ENCODE data around the gene MACROD2. TPM values are rescaled to one million over a fixed set of nuclear protein-coding genes. Genes with fewer than 3 reads are reported as not detected.

The MACROD2 gene
- total RNA-seq, 1 experiment from 2014 or later, result 3.7 TPM

DNA sequence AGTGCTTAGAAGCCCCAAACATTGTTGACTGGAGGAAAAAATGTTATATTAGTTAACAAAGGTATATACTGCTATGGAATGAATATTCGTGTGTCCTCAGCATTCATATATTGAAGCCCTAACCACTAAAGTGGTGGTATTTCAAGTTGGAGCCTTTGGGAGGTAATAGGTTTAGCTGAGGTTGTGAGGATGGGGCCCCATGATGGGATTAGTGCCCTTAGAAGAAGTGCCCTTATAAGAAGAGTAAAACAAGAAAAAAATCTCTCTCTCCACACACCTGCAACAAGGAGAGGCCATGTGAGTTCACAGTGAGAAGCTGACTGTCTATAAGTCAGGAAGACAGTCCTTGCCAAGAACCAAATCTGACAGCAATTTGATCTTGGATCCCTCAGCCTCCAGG, 1103.8 kb downstream of the MACROD2 start (continued):
- TF ChIP-seq, protein P1, sequence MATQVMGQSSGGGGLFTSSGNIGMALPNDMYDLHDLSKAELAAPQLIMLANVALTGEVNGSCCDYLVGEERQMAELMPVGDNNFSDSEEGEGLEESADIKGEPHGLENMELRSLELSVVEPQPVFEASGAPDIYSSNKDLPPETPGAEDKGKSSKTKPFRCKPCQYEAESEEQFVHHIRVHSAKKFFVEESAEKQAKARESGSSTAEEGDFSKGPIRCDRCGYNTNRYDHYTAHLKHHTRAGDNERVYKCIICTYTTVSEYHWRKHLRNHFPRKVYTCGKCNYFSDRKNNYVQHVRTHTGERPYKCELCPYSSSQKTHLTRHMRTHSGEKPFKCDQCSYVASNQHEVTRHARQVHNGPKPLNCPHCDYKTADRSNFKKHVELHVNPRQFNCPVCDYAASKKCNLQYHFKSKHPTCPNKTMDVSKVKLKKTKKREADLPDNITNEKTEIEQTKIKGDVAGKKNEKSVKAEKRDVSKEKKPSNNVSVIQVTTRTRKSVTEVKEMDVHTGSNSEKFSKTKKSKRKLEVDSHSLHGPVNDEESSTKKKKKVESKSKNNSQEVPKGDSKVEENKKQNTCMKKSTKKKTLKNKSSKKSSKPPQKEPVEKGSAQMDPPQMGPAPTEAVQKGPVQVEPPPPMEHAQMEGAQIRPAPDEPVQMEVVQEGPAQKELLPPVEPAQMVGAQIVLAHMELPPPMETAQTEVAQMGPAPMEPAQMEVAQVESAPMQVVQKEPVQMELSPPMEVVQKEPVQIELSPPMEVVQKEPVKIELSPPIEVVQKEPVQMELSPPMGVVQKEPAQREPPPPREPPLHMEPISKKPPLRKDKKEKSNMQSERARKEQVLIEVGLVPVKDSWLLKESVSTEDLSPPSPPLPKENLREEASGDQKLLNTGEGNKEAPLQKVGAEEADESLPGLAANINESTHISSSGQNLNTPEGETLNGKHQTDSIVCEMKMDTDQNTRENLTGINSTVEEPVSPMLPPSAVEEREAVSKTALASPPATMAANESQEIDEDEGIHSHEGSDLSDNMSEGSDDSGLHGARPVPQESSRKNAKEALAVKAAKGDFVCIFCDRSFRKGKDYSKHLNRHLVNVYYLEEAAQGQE (IDR thresholded peaks at IDR 0.05; ENCODE audit: low read depth), result no peak
- TF ChIP-seq POLR2A (IDR thresholded peaks at IDR 0.05; ENCODE audit: borderline replicate concordance, extremely low read depth, insufficient read depth, insufficient read length), result no peak
- no peak for TF ChIP-seq EZH2phosphoT487 (IDR thresholded peaks at IDR 0.05; ENCODE audit: borderline replicate concordance)
- TF ChIP-seq TCF7L2 (IDR thresholded peaks at IDR 0.05; ENCODE audit: borderline replicate concordance, extremely low read depth, insufficient read depth, insufficient read length), result no peak

DNA sequence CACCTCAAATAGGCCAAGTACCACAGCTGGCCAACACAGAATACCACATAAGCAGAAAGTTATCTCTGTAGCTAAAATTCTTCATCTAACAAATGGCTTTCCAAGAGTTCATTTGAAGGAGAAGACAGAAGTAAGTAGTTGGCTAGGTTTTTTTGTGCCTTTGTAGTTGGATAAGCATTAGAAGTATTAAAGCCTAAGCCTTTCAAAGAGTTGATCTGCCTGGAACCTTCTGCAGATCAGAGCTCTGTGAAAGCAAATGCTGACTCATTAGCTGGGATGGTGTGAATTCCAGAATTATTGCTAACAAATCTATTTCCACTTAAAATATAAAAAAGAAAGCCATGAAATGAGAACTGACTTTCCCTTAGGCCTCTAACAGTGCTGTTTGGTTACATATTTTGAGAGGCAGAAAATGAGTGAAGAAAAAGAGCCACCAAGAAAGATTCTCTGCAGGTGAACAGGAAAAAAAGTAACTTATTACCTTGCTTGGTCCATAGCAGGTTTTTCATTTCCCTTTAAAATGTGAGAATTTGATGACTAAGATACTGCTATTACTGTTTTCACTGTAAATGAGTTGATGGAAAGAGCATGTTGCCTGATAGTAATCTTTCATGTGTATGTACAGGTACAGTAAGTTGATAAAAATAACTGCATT, 1105.3 kb downstream of the MACROD2 start:
- Histone ChIP-seq H3K27ac (ENCODE audit: low read depth, low read length) (no peak overlapping the region), H3K9ac (ENCODE audit: low read length) (no peak overlapping the region), H3K79me2 (ENCODE audit: insufficient read depth, low read length) (no peaks in the 10 kb centered on the region), H3K9me2 (ENCODE audit: insufficient read depth) (no peaks in the 10 kb centered on the region), H4K20me1 (ENCODE audit: insufficient read depth) (no peaks in the 10 kb centered on the region), H3K27me3 (ENCODE audit: insufficient read depth, low read length) (no peaks in the 10 kb centered on the region), H3K9me3 (ENCODE audit: control insufficient read depth in 1 of 2, insufficient read depth in 1 of 2, low read depth in 1 of 2, low read length in 2 of 2) (no peaks in the 10 kb centered on the region; a peak in 1 of 4 replicates), H3K4me2 (ENCODE audit: low read length) (no peak overlapping the region), H3K4me3 (replicated peaks in 1 of 2; ENCODE audit: low read depth in 1 of 2, low read length in 2 of 2) (no peak overlapping the region), H2AFZ (ENCODE audit: low read depth, low read length, poor library complexity, severe bottlenecking) (no peak overlapping the region), H3K4me1 (ENCODE audit: control insufficient read depth in 1 of 2, insufficient read depth in 2 of 2, low read length in 2 of 2) (no peaks in the 10 kb centered on the region), H3K36me3 (ENCODE audit: control insufficient read depth in 1 of 2, insufficient read depth in 2 of 2, low read length in 2 of 2) (no peaks in the 10 kb centered on the region)
- ChIA-PET CTCF (no interaction called here), RAD21 (ENCODE audit: low non-redundant PET in 1 of 2, low total read pairs in 2 of 2, uncharacterized antibody in 2 of 2, unreplicated experiment in 2 of 2) (no interaction called here), POLR2A (no interaction called here)
- TF ChIP-seq RAD21 (IDR thresholded peaks at IDR 0.05; ENCODE audit: low read depth) (no peak), ELF1 (IDR thresholded peaks at IDR 0.05; ENCODE audit: borderline replicate concordance, low read depth) (no peak)
- DNase-seq (ENCODE audit: low read depth, low spot score) (no peak), ATAC-seq (no peak)
- BruUV-seq (replicated peaks), result no TSS peak
- intact Hi-C loops (cut with micrococcal nuclease), result no loop called here

Data from HCT116 (cell line).